ENCODE data around the gene CAMSAP3.
"Not testable (repeated sequence)": the region's sequence is repeated elsewhere in the genome, so short reads cannot be mapped to it uniquely, and the experiment has no call there.

CAMSAP3 gene

DNA sequence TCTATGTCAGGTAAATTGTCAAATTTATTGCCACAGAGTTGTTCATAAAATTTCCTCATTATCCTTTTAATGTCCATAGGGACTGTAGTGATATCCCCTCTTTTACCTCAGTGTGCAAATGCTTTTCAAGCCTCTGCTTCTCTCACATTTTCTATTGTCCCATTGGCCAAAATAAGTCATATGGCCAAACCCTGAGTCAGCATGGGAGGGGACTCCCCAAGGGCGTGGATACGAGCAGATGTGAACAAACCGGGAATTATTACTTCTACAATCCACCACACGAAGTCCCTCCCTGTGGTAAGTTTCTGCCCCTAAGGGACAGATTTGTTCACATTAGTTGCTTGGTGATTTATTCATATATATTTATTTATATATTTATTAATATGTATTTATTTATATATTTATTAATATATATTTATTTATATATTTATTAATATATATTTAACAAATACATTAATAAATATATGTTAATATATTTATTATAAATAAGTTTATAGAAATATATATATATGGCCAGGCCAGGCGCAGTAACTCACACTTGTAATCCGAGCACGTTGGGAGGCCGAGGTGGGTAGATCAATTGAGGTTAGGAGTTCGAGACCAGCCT lies 20.1 kb upstream of the CAMSAP3 start:
- DNase-seq, result no peak

DNA sequence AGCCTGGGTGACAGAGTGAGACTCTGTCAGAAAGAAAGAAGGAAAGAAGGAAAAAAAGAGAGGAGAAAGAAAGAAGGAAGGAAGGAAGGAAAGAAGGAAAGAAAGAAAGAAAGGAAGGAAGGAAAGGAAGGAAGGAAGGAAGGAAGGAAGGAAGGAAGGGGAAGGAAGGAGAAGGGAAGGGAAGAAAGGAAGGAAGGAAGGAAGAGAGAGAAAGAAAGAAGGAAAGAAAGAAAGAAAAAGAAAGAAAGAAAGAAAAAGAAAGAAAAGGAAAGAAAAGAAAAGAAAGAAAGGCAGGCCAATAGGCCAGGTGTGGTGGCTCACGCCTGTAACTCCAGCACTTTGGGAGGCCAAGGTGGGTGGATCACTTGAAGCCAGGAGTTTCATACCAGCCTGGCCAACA lies 18.2 kb upstream of the CAMSAP3 start:
- not testable (repeated sequence) for DNase-seq

DNA sequence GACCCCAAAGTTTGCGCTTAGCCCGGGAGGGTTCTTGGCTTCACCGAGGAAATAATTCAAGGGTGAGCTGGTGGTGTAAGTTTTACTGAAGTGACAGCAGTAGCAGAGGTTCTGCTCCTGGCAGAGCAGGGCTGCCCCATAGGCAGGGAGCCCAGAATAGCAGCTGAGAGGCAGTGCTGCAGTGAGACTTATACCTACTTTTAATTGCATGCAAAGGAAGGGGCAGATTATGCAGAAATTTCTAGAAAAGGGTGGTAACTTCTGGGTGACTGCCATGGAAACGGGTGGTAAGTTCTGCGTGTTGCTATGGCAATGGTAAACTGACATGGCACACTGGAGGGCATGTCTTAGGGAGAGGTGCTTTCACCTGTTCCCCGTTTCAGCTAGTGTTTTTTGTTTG lies 17.5 kb upstream of the CAMSAP3 start:
- no peak for DNase-seq

GRCh38 chr19:7579182-7579581 lies 16.5 kb upstream of the CAMSAP3 start:
- DNase-seq, result no peak

DNA sequence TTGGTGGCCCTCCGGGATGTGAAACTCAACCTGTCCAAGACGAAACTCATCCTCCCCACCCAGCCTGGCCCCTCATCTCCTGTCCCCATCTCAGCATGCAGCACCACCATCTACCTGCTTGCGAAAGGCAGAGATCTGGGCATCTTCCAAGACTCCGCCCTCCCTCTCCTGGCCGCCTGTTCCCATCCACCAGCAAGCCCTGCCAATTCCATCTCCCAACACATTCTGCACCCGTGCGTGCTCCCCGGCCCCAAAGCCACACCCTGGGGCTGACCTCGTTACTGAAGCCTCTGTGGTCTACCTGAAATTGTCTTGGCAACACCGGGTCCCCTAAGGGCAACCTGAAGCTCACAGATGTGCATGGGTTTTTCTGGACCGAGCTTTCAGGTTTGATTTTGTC lies 13.2 kb upstream of the CAMSAP3 start:
- no peak for DNase-seq

DNA sequence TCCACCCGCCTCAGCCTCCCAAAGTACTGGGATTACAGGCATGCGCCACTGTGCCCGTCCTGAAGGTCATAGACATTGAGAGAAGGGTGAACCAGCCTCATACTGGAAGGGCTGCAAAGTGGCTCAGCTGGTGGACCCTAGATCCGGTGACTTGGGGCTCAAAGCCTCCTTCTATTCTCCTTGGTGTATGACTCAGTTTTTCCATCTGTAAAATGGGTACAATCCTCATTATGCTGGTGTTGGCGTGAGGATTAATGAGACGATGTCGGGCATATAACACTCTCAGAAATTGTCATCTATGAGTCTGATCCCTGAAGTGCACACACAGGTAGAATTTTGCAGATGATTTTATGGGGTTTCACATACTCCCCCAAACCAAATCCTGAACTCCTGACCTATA lies 5.8 kb upstream of the CAMSAP3 start:
- DNase-seq, result no peak

DNA sequence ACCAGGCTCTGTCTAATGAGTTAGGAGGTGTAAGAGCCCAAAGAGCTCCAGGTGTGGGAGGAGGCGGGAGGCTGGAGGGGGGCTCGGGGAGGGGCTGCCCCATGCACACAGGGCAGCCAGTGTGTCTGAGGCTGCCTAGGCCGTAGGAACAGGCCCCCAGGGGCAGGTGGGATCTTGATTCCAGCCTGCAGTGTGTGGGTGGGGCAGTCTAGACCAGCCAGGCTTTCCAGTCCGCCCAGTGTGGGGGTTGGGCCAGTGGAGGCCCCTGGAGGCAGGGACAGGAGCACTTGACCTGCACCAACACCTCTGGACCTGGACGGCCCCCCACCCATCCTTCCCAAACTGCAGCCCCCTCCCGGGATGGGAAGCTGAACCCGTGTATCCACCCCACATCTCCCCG lies 5.4 kb upstream of the CAMSAP3 start:
- no peak for DNase-seq

GRCh38 chr19:7596211-7596937 lies 711 bp downstream of the CAMSAP3 start:
- DNase-seq, result no peak

- DNase-seq, result no peak
These were observed 2.0 kb downstream of the CAMSAP3 start for GRCh38 chr19:7597689-7598088.

GRCh38 chr19:7598180-7598579 lies 2.5 kb downstream of the CAMSAP3 start:
- DNase-seq, result no peak

DNA sequence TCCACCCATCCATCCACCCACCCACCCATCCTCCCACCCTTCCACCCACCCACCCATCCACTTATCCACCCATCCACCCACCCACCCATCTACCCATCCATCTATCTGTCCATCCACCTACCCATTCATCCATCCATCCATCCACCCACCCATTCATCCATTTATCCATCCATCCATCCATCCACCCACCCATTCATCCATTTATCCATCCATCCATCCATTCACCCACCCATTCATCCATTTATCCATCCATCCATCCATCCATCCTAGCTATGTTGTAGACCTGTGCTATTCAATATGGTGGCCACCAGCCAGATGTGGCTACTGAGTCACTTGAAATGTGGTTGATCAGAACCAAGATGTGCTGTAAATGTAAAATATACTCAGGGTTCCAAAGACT lies 5.1 kb downstream of the CAMSAP3 start:
- no peak for DNase-seq

DNA sequence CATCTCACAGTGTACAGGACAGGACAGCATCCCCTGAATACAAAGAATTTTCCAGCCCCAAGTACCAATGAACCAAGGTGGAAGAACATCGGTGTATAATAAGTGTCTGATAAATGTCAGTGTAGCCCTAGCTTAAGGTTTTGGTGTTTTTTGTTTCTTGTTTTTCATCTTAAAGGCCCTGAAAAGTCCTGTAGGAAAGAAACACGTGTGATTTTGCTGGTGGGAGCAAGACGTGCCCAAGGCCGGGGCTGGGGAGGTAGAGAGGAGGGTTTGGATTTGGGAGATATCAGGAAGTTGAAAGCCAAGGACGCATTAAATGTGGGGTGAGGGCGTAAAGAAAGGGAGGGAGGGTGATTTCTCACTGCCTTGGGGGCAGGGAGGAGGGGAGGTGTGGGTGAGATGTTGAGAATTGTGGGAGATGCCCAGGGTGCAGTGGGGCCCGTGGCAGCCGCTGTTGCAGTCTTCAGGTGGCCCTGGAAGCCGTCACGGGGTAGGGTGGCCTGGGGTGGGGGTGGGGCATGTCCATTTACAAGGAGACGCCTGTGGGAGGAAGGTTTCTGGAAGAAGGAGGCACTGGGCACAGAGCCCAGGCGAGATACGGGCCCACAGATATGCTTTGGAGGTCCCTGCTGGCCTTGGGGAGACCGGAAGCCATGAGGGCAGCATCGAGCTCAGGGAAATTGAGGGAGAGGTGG lies 6.7 kb downstream of the CAMSAP3 start:
- no peak for DNase-seq

GRCh38 chr19:7602935-7603497 lies 7.4 kb downstream of the CAMSAP3 start:
- DNase-seq, result no peak

- no peak for DNase-seq
These were observed 8.3 kb downstream of the CAMSAP3 start for GRCh38 chr19:7603919-7604318.

GRCh38 chr19:7605490-7606222 lies 10.0 kb downstream of the CAMSAP3 start:
- no peak for DNase-seq

DNA sequence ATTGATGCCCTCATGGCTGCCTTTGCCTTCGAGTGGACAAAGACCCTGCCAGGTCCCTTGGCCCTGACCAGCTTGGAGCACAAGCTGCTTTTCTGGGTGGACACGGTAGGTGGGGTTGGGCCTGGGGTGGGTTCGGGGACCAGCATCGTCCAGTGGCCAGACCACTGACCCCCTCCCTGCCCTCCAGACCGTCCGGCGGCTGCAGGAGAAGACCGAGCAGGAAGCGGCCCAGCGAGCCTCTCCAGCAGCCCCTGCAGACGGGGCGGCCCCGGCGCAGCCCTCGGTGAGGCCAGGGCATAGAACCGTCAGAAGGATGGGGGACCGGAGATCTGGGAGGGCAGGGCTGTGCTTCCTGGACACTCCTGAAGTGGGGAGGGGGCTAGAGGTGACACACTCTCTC lies 10.6 kb downstream of the CAMSAP3 start:
- no peak for DNase-seq

GRCh38 chr19:7607212-7607873 lies 11.7 kb downstream of the CAMSAP3 start:
- DNase-seq, result no peak

- DNase-seq, result no peak
These were observed 12.4 kb downstream of the CAMSAP3 start for GRCh38 chr19:7607874-7608560.

DNA sequence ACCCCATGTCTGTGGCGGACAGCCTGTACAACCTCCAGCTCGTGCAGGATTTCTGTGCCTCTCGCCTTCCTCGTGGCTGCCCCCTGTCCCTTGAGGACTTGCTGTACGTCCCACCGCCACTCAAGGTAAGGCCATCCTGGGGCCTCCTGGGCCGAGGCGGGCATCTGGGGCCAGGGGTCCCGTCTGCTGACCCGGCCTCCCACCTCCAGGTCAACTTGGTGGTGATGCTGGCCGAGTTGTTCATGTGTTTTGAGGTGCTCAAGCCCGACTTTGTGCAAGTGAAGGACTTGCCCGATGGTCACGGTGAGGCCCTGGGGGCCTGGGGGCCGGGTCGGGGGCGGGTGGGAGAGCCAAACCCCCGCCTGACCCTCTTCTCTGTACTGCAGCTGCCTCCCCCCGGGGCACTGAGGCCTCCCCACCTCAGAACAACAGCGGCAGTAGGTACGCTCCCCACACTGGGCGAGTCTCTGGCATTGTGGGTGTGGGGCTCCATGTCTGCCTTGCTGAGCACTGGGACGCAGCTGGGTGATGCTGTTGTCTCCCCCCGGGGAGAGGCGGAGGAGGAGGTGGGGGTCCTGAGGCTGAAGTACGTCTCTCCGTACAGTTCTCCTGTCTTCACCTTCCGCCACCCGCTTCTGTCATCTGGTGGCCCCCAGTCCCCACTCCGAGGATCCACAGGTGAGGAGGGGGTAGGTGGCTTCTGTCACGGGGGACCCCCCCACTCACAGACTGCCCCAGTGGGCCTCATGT lies 15.0 kb downstream of the CAMSAP3 start:
- DNase-seq, result no peak

GRCh38 chr19:7611541-7612279 lies 16.0 kb downstream of the CAMSAP3 start:
- no peak for DNase-seq

All from NCI-H1436 (cell line).